SK-N-SH treated with all-trans-retinoic acid at 6 μM for 48 hours (cell line): ENCODE results near the gene ITGAV.
A peak's percentile ranks its signal among the peaks of the same experiment; 100 is the strongest.

ENCODE experiments used
- ATAC-seq: fragments of 200-7000 bp; cut with Tn5 transposase; 3 replicates; pipeline ENCODE4 v1.9.1; 2020; ENCODE audit warnings: mild to moderate bottlenecking, moderate library complexity
- ARNTL ChIP-seq: fragments of 450-650 bp; formaldehyde crosslinking; IDR thresholded peaks from 2 replicates; pipeline ENCODE4 v1.5.0; 2020; ENCODE audit warnings: low read depth, mild to moderate bottlenecking, moderate library complexity, borderline replicate concordance
- BACH2 ChIP-seq: fragments of 250-450 bp; sonication (Bioruptor Pico); IDR thresholded peaks from 2 replicates; pipeline ENCODE4 v1.9.0; 2021; ENCODE audit warnings: mild to moderate bottlenecking, borderline replicate concordance
- CSDC2 ChIP-seq: fragments of 250-450 bp; sonication (Bioruptor Pico); IDR thresholded peaks from 2 replicates; pipeline ENCODE4 v1.5.0; 2020; ENCODE audit warnings: mild to moderate bottlenecking, moderate library complexity
- ESRRG ChIP-seq: fragments of 250-450 bp; sonication (Bioruptor Pico); IDR thresholded peaks from 2 replicates; pipeline ENCODE4 v1.6.1; 2021; ENCODE audit warnings: mild to moderate bottlenecking
- GLIS3 ChIP-seq: fragments of 250-450 bp; sonication (Bioruptor Pico); IDR thresholded peaks from 2 replicates; pipeline ENCODE4 v1.5.0; 2020; ENCODE audit warnings: mild to moderate bottlenecking, moderate library complexity
- ISL1 ChIP-seq: fragments of 250-450 bp; sonication (Bioruptor Pico); IDR thresholded peaks from 2 replicates; pipeline ENCODE4 v2.1.2; 2022; ENCODE audit warnings: mild to moderate bottlenecking, moderate library complexity
- PPARA ChIP-seq: fragments of 250-450 bp; sonication (Bioruptor Pico); IDR thresholded peaks from 2 replicates; pipeline ENCODE4 v1.5.0; 2020; ENCODE audit warnings: mild to moderate bottlenecking, borderline replicate concordance
- RARB ChIP-seq: fragments of 250-450 bp; sonication (Bioruptor Pico); IDR thresholded peaks from 2 replicates; pipeline ENCODE4 v1.8.0; 2021; ENCODE audit warnings: mild to moderate bottlenecking, moderate library complexity
- SNAI2 ChIP-seq: fragments of 250-450 bp; sonication (Bioruptor Pico); IDR thresholded peaks from 2 replicates; pipeline ENCODE4 v1.5.0; 2020; ENCODE audit warnings: mild to moderate bottlenecking, moderate library complexity
- TCF4 ChIP-seq: fragments of 250-450 bp; sonication (Bioruptor Pico); IDR thresholded peaks from 2 replicates; pipeline ENCODE4 v1.8.0; 2021; ENCODE audit warnings: mild to moderate bottlenecking, moderate library complexity, borderline replicate concordance
- TOX ChIP-seq: fragments of 250-450 bp; sonication (Bioruptor Pico); IDR thresholded peaks from 2 replicates; pipeline ENCODE4 v1.8.0; 2021; ENCODE audit warnings: mild to moderate bottlenecking, moderate library complexity, borderline replicate concordance
- ZC3H10 ChIP-seq: fragments of 250-450 bp; sonication (Bioruptor Pico); IDR thresholded peaks from 2 replicates; pipeline ENCODE4 v1.5.1; 2021; ENCODE audit warnings: mild to moderate bottlenecking, moderate library complexity
- ZFP3 ChIP-seq: fragments of 250-450 bp; sonication (Bioruptor Pico); IDR thresholded peaks from 2 replicates; pipeline ENCODE4 v1.5.0; 2020; ENCODE audit warnings: mild to moderate bottlenecking, moderate library complexity
- ZFP30 ChIP-seq: fragments of 450-650 bp; formaldehyde crosslinking; IDR thresholded peaks from 2 replicates; pipeline ENCODE4 v1.5.0; 2022; ENCODE audit warnings: mild to moderate bottlenecking, moderate library complexity
- ZNF565 ChIP-seq: fragments of 450-650 bp; formaldehyde crosslinking; conservative IDR thresholded peaks from 2 replicates; pipeline ENCODE4 v1.5.0; 2020; ENCODE audit warnings: low read depth, mild to moderate bottlenecking, moderate library complexity
- ZNF70 ChIP-seq: fragments of 450-650 bp; formaldehyde crosslinking; IDR thresholded peaks from 2 replicates; pipeline ENCODE4 v1.5.0; 2020; ENCODE audit warnings: mild to moderate bottlenecking, moderate library complexity
- ZNF8 ChIP-seq: fragments of 450-650 bp; formaldehyde crosslinking; IDR thresholded peaks from 2 replicates; pipeline ENCODE4 v1.5.0; 2020; ENCODE audit warnings: mild to moderate bottlenecking, moderate library complexity
- TF ChIP-seq, protein P1 (sequence below): fragments of 250-450 bp; sonication (Bioruptor Pico); IDR thresholded peaks from 2 replicates; pipeline ENCODE4 v1.8.0; 2021; ENCODE audit warnings: low read depth, mild to moderate bottlenecking, moderate library complexity, borderline replicate concordance
- TF ChIP-seq, protein P2 (sequence below): fragments of 250-450 bp; sonication (Bioruptor Pico); IDR thresholded peaks from 2 replicates; pipeline ENCODE4 v1.5.1; 2020; ENCODE audit warnings: low read depth, mild to moderate bottlenecking, moderate library complexity
- TF ChIP-seq, protein P3 (sequence below): fragments of 250-450 bp; sonication (Bioruptor Pico); IDR thresholded peaks from 2 replicates; pipeline ENCODE4 v1.5.0; 2020; ENCODE audit warnings: mild to moderate bottlenecking, moderate library complexity
- TF ChIP-seq, protein P4 (sequence below): fragments of 250-450 bp; sonication (Bioruptor Pico); IDR thresholded peaks from 2 replicates; pipeline ENCODE4 v1.5.1; 2021; ENCODE audit warnings: mild to moderate bottlenecking, moderate library complexity

ITGAV gene

DNA sequence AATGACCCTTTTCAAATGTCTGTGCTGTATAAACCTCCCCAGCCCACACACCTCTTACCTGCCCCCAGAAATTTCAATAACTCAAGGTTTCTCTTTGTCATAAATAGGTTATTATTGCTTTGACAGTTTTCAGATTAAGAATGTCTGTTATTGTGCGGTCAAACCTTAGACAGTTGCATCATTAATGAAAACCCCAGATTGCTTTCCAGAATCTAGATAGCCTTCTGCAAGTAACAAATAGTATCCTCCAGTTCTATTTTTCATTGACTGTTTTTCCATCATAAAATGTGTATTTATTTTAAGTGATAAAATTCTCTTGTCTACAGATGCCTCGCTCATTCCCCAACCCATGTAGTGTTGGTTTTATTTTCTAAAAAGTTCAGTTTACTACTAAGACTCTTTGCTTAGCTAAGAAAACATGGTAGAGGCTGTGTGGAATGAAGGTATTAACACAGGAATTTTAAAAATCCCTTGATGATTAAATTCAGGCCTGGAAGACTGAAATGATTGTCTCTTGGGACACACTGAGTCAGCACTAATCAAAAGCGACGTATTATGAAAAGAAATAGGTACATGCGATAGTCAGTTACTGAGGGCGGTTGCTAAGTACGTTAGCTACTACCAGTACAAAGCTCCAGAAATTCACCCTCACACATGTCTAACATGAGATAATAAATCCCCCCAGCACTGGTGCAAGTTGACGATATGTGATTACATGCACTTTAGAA, 38.4 kb upstream of the ITGAV start:
- ATAC-seq: no peak

DNA sequence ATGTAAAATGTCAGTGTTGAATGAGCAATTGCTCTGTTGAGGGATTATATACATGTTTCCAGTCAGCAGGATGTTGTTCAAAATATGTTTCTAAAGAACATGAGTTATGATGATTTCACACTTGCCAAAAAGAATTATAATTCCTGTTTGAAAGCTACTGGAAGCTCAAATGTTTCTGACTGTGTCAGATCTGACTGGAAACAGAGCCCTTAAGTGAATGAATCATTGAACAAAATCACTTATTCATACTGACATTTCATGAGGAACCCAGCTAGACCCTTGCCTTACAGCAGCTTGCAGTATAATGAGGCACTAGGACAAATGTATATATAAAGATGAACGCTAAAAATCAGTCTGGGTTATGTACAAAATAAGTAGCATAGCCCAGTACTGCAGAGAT, 35.4 kb upstream of the ITGAV start:
- ATAC-seq: peak; percentile 52
- TF ChIP-seq ZC3H10: 0 out of 2 replicates have a peak, but pooled peaks have one; percentile 72
- peak; percentile 91 for TF ChIP-seq ISL1 (CRISPR knock-in tag)
- TF ChIP-seq ZFP30 (CRISPR knock-in tag): no peak
- TF ChIP-seq ZFP3: no peak
- TF ChIP-seq, protein P1, sequence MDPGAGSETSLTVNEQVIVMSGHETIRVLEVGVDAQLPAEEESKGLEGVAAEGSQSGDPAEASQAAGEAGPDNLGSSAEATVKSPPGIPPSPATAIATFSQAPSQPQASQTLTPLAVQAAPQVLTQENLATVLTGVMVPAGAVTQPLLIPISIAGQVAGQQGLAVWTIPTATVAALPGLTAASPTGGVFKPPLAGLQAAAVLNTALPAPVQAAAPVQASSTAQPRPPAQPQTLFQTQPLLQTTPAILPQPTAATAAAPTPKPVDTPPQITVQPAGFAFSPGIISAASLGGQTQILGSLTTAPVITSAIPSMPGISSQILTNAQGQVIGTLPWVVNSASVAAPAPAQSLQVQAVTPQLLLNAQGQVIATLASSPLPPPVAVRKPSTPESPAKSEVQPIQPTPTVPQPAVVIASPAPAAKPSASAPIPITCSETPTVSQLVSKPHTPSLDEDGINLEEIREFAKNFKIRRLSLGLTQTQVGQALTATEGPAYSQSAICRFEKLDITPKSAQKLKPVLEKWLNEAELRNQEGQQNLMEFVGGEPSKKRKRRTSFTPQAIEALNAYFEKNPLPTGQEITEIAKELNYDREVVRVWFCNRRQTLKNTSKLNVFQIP (CRISPR knock-in tag): no peak
- peak; percentile 41; the same call in 1 of the 2 replicates for TF ChIP-seq TOX (CRISPR knock-in tag)

More for the DNA sequence above, 38.4 kb upstream of the ITGAV start:
- TF ChIP-seq GLIS3 (CRISPR knock-in tag) (no peak), ZNF565 (CRISPR knock-in tag) (no peak), ZFP30 (CRISPR knock-in tag) (no peak), BACH2 (no peak), ESRRG (CRISPR knock-in tag) (no peak), TOX (CRISPR knock-in tag) (no peak), ZNF8 (CRISPR knock-in tag) (no peak), SNAI2 (no peak), TCF4 (no peak), CSDC2 (CRISPR knock-in tag) (no peak), PPARA (no peak), ARNTL (CRISPR knock-in tag) (no peak), ZNF70 (CRISPR knock-in tag) (no peak)
- TF ChIP-seq, protein P1 (CRISPR knock-in tag): no peak
- TF ChIP-seq, protein P2, sequence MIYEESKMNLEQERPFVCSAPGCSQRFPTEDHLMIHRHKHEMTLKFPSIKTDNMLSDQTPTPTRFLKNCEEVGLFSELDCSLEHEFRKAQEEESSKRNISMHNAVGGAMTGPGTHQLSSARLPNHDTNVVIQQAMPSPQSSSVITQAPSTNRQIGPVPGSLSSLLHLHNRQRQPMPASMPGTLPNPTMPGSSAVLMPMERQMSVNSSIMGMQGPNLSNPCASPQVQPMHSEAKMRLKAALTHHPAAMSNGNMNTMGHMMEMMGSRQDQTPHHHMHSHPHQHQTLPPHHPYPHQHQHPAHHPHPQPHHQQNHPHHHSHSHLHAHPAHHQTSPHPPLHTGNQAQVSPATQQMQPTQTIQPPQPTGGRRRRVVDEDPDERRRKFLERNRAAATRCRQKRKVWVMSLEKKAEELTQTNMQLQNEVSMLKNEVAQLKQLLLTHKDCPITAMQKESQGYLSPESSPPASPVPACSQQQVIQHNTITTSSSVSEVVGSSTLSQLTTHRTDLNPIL (CRISPR knock-in tag): no peak
- TF ChIP-seq, protein P3, sequence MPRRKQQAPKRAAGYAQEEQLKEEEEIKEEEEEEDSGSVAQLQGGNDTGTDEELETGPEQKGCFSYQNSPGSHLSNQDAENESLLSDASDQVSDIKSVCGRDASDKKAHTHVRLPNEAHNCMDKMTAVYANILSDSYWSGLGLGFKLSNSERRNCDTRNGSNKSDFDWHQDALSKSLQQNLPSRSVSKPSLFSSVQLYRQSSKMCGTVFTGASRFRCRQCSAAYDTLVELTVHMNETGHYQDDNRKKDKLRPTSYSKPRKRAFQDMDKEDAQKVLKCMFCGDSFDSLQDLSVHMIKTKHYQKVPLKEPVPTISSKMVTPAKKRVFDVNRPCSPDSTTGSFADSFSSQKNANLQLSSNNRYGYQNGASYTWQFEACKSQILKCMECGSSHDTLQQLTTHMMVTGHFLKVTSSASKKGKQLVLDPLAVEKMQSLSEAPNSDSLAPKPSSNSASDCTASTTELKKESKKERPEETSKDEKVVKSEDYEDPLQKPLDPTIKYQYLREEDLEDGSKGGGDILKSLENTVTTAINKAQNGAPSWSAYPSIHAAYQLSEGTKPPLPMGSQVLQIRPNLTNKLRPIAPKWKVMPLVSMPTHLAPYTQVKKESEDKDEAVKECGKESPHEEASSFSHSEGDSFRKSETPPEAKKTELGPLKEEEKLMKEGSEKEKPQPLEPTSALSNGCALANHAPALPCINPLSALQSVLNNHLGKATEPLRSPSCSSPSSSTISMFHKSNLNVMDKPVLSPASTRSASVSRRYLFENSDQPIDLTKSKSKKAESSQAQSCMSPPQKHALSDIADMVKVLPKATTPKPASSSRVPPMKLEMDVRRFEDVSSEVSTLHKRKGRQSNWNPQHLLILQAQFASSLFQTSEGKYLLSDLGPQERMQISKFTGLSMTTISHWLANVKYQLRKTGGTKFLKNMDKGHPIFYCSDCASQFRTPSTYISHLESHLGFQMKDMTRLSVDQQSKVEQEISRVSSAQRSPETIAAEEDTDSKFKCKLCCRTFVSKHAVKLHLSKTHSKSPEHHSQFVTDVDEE (CRISPR knock-in tag): no peak
- TF ChIP-seq, protein P4, sequence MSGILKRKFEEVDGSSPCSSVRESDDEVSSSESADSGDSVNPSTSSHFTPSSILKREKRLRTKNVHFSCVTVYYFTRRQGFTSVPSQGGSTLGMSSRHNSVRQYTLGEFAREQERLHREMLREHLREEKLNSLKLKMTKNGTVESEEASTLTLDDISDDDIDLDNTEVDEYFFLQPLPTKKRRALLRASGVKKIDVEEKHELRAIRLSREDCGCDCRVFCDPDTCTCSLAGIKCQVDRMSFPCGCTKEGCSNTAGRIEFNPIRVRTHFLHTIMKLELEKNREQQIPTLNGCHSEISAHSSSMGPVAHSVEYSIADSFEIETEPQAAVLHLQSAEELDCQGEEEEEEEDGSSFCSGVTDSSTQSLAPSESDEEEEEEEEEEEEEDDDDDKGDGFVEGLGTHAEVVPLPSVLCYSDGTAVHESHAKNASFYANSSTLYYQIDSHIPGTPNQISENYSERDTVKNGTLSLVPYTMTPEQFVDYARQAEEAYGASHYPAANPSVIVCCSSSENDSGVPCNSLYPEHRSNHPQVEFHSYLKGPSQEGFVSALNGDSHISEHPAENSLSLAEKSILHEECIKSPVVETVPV (CRISPR knock-in tag): no peak

DNA sequence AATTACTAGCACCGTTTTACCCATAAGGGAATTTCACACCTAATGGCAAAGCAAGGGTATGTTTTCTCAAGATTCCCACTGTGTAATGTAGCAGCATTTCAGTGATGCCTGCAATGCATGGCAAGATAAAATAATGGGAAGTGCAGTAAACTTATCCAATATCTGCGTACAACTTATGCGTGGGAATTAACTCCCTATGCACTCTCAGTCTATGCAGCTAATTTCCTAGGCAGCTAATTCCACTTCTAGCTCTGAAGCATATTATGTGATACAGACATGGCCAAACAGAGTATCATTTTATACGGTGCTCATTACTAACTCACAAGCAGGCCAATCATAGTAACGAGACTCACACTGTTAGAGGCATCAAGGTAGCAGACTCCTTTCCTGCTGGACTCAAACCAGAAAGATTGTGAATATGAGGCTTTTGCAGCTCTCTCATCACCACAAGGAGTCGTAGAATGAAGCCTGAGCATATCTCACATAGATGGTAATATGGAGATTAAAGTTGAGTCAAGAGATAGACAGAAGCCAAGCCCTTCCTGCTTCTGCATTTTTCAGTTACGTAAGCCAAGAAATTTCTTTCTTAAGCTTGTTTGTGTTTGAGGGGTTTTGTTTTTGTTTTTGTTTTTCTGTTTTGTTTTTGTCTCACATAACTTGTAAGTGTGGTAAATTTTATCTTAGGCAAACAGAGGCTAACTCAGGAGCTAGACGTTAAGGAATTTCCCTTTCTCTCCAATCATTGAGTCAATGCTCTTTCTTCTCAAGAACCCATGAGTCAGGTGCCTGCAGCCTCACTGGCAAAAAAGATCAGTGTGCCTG, 34.8 kb upstream of the ITGAV start:
- ATAC-seq: peak; percentile 68
- TF ChIP-seq TOX (CRISPR knock-in tag): no peak
- no peak for TF ChIP-seq ZC3H10
- TF ChIP-seq, protein P4 (CRISPR knock-in tag): no peak
- TF ChIP-seq RARB (CRISPR knock-in tag): no peak
- no peak for TF ChIP-seq ISL1 (CRISPR knock-in tag)
- no peak for TF ChIP-seq BACH2
- TF ChIP-seq, protein P2 (CRISPR knock-in tag): no peak
